Activated CD8-positive, alpha-beta memory T cell treated with anti-CD3 and anti-CD28 coated beads, Interleukin-2, amount 50 U/mL, for 4 hours (primary cell): Measurements from ENCODE around the gene ARVCF.
A peak's percentile ranks its signal among the peaks of the same experiment; 100 is the strongest.

ENCODE experiments used
- DNase-seq: peaks from one replicate; pipeline ENCODE4 v3.0.0-alpha.2; 2020

Gene ARVCF

DNA sequence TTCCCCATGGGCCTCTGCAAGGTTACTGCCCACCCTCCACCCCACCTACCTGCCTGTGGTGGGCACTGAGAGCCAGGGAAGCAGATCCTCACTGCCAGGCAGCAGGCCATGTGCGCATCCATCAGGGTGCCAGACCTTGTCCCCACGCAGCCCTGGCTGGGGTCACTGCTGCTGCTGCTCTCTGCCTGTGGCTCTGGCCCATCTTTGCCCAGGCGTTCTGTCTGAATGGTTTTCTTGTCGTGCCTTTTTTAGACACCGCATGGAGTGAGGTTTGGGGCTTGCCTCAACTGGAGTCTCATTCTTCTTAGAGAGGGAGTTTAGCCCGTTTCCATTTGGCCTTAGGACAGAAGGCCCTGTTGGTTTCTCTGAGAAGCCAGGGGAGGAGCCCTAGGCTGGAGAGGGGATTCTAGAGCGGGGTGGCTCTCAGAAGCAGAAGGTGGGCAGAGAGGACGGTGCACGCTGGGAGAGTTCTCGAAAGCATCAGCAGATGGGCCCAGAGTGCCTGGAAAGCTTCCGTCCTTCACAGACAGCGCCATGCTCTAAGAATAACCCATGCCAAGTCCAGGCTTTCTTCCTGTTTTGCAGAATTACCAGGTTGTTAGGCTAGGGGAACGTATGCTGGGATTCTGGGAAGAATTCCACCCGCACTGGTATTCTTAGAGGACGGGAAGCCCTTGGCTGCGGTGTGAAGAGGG, 12.4 kb upstream of the ARVCF start:
- no peak for DNase-seq

DNA sequence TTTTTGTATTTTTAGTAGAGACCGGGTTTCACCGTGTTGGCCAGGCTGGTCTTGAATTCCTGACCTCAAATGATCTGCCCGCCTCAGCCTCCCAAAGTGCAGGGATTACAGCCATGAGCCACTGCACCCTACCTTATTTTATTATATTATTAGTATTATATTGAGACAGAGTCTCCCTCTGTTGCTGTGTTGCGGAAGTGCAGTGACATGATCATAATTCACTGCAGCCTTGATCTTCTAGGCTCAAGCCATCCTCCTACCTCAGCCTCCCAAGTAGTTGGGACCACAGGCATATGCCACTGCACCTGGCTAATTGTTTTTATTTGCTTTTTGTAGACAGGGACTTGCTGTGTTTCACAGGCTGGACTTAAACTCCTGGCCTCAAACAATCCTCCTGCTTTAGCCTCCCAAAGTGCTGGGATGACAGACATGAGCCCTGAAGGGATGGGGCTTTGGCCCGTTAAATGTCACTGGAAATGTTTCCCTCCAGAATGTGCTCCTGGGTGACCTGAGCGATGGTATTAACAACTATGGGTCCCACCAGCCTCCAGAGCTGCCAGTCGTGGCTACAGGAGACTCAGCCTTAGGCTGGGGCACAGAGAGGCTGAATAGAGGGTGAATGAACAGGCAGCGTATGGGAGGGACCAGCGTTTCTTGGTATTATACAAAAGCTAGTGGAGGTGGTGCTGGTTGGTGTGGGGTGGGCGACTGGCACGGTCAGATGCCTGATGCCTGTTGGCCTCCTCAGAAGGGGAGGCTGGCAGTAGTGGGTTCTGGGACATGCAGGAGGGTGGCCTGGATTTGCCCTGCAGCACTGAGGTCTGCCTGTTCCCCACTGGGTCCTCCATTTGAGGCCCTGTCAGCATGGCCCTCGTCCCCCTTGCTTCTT, 11.6 kb upstream of the ARVCF start:
- DNase-seq, result no peak

DNA sequence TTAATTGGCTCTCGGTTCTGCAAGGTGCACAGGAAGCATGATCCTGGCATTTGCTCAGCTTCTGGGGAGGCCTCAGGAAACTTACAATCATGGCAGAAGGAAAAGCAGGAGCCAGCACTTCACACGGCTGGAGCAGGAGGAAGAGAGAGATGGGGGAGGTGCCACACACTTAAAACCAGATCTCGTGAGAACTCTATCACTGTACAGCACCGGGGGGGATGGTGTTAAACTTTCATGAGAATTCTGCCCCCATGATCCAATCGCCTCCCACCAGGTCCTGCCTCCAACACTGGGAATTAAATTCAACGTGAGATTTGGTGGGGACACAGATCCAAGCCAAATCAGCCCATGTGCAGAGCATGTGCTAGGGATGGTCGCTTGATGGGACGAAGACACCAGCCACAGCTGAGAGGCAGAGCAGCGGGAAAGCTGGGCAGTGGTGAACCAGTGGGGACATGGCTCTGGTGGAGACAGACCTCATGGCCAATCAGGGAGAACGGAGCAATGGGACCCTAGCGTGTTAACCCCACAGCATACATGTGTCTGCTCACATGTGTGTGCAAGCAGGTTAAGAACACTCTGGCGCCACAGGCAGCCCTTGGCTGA, 10.5 kb upstream of the ARVCF start:
- no peak for DNase-seq

DNA sequence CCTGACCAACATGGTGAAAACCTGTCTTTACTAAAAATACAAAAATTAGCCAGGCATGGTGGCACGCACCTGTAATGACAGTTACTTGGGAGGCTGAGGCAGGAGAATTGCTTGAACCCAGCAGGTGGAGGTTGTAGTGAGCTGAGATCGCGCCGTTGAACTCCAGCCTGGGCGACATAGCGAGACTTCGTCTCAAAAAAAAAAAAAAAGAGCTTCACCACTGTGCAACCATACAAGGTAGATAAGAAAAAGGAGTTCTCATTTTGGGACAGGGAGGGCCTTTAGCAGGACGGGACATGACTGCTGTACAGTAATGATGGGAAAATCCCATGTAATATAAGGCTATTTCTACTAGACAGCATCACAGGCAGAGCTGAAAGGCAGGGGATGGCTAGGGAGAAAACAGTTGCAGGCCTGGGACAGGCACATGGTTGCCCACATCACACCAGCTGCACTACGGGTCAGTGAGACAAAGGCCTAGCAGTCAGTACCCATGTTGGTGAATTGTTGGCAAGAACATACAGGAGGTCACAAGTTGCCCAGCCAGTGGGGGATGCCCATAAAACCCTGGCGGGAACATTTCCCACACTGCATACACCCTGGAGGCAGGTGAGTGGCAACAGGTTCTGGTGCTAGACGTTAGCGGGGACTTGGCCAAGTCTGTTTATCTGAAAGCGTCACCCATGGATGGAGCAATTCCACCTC, 9.7 kb upstream of the ARVCF start:
- DNase-seq, result no peak

DNA sequence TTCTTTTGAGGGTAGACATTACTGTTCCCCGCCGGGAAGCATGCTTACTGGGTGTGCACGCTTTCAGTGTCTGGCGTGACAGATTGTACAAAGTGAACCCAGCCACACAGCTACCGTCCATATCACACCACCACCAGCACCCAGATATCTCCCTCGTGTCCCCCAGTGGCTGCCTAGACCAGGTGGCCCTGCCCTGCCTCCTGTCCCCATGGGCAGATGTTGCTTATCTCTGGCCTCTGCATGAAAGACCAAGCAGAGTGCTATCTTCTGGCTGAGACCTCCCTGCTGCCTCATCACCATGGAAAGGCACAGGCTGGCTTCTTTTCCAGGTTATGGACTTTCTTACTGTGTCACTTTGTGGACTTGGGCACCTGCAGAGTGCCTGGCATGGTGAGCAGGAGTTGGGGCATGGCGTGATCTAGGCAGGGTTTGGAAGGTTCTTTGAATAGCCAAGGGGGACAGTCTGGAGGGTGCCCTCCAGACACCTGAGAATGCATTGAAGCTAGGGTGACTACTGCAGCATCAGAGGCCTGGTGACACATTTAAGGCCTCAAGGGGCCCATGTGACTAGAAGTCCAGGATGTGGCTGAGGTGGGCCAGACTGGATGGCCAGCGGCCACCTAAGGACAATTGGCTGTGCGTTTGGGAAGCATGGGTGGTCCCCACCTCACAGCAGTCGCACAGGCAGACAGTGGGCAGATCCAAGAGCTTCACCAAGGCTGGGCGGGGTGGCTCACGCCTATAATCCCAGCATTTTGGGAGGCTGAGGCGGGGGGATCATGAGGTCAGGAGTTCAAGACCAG, 9.0 kb upstream of the ARVCF start:
- no peak for DNase-seq

DNA sequence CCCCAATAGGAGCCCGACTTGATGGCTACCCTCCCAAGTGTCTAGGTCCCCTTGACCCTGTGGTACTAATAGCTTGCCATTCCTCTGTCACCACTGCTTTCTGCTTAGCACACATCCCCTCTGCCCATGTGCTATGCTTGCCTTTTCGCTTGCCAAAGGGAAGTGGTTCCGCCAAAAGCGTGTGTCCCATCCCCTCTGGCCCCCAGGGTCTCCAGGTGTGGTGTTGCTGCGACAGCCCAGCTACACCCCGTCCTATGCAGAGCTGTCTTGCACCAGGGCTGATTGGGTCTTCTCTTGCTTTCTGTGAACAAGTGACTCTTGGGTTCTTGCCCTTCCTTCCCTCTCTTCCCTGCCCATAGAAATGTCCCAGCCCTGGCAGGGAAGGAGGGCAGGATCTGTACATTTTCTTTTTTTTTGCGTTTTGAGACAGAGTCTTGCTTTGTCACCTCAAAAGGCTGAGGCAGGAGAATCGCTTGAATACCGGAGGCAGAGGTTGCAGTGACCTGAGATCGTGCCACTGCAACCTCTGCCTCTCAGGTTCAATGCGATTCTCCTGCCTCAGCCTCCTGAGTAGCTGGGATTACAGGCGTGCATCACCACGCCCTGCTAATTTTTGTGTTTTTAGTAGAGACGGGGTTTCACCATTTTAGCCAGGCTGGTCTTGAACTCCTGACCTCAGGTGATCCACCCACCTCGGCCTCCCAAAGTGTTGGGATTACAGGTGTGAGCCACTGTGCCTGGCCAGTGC, 8.2 kb upstream of the ARVCF start:
- no peak for DNase-seq

DNA sequence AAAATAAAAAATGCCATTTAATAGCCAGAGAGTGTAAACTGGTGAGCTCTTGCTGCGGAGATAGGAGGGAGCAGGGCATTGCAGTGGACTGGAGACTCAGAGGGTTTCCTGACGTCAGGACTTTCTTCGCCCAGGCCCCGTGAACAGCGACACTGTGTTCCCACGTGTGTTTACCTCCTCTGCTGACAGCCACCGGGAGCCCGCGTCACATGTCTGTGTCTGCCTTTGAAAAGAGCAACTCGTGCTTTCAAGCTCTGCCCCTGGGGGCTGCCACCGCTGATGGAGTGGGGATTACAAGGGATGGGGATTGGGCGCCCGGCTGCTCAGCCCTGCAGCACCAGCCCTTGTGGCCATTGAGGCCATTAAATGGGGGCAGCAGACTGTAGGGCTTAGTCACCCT, 7.6 kb upstream of the ARVCF start:
- no peak for DNase-seq

DNA sequence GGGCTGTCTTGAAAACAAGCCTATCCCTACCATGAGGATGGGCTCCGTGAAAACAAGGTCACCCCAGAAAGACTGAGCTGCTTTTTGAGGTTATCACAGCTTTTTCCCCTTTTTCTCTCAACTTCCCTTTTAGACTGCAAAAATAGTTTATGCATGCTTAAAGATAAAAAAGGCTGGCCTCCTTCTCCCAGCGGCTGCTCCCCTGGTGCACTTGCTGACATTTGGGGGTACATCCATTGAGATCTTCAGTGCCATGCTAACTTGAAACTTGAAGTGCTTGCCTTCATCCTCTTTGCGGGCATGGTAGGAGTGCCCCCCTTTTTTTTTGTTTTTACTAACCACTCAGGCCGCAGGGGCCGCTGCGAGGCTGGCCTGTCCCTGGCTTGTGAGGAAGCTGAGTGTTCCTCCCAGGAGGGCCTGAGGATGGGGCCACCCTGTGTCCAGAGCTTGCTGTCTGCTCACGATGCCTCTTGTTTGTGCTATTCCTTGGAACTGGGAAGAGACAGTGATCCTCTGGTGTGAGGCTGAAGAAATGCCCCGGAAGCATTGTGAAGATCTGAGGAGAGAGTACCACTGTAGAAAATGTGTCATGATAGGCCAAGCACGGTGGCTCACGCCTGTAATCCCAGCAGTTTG, 6.5 kb upstream of the ARVCF start:
- no peak for DNase-seq

DNA sequence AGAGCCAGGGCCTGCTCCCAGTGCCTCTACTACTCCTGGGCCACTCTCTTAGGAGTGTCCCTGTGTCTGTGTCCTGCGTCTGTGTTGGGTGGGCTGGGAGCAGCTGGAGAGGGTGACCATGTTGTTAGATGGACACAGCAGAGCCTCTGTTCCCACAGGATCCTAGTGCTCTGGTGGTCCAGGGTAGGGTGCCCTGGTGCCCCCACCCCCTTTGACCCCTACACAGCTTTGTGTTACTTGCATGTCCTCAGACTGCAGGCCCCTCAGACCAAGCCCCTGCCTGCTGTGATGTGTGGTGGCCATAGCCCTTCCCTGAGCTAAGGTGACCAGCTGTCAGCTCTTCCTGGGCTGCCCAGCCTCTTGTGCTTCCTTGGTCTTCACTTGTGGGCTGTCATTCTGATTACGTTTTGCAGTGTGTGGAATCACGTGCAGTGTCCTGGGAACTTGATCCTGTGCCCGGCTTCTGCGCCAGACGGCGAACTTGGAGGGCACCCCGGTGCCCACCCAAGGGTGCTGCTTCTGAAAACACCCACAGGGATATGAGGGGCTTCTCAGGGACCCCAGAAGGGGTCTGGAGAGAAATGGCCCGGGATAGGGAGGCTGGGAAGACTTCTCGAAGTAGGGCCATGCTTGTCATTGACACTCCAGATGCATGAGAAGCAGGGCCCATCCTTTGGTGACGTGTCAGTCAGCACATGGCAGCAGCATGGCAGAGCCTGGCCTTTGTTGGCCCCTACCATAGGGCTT, 5.8 kb upstream of the ARVCF start:
- no peak for DNase-seq

DNA sequence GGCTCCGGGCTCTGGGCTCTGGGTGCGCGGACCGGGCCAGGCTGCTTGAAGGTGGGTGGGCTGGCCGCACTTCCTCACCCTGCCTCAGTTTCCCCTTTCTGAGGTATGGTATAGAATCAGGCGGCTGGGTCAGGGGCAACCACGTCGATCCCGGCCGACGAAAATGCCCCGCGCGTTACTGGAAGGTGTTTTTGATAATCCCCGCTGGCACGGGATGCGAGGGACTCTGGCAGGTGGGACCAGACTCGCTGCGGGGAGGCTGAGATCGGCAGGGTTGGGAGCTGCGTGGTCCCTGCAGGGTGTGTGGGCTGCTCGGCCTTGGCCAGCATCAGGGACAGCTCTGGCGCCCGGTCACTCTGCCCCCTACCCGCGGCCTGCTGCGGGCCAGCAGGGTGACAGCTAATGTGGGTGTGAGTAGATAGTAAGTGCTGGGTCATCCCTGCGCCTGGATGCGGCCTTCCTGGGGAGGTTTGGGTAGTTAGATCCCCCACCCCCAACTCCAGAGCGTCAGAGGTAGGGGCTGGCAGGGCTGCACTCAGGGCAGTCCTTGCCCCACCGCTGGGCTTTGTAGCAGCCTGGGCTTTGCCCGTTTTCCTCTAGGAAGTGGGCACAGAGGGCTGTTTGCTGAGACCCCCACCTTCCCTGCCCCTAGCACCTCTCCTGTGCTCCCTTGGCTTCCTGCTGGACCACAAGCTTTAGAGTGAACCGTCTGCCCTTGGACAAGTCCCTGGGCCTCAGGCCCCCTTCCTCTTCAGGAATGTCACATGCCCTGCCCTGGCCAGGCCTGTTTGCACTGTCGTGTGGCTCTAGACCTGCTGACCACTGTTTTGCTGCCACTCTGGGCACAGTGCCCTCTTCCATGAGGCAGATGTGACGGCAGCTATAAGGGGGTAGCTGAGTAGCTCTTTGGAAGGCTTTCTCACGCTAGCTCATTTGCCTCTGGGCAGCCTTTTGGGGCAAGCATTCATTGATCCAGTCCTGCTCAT, 4.9 kb upstream of the ARVCF start:
- no peak for DNase-seq

DNA sequence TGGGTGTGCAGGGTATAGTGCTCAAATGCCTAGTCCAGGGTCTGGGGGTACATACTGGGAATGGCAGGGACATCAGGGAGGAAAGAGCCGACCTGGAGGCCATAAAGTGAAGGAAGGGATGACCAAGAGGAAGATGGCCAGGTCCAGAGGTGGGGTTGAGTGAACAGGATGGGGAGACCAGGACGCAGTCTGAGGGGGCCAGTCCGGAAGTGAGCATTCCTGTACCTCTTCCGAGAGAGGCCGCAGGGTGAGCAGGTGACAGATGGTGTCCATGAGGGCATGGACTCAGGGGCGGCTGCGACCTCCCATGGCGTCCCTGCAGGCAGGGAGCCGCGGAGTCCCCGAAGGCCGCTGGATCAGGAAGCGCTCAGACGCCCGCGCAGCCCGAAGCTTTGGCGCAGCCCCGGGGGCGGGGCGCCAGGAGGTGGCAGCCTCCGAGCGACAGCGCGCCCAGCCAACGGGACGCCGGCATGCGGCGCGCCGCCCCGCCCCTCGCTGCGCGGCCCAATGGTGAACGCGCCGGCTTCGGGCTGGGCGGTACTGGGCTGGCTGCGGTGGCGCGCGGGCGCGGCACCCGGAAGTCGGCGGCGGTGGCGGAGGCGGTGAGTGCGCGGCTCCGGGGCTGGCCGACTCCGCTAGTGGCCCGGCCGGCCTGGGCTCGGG, 4.0 kb upstream of the ARVCF start, which contains the start of gene TANGO2:
Gene TANGO2 (plus strand): TSS at position 578 of the 663 bp plus-strand sequence. CDS start 15,689 bp downstream, outside the sequence.
- DNase-seq, result peak; percentile 94

DNA sequence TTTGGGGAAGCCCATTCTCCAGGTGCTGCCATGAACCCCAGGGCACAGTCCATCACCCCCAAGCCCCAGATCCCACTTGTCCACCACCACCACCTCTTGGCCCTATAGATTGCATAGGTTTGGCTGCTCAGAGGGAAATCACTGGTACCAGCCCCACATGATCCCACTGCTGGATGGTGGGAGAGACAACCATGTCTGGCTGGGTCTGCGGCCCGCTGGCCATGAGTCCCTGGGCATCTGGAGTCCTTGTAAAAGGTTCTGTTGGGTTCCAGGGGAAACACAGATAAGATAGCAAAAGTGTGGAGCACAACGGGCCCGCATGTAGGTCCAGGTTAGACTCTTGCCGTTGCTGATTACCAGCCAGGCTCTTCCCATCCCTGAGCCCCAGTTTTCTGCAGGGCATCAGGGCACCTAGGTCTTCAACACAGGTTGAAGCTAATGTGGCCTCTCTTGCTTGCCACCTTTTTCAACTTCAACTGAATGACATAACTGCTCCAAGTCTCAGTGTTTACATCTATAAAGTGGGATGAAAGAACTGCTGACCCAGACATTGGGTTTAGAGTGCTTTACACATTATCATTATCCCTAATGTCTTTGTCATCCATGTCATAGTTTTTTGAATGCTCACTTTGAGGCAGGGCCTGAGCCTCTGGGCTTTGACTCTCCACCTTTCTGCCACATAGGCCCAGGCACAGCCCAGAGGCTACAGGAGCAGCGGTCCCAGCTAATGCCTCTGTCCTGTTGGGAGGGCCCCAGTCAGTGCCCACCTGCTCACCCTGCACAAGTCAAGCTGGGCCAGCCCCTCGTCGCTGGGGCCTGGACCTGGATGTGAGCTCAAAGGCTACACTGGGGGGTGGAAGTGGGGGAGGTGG, 3.3 kb upstream of the ARVCF start:
- DNase-seq, result no peak

DNA sequence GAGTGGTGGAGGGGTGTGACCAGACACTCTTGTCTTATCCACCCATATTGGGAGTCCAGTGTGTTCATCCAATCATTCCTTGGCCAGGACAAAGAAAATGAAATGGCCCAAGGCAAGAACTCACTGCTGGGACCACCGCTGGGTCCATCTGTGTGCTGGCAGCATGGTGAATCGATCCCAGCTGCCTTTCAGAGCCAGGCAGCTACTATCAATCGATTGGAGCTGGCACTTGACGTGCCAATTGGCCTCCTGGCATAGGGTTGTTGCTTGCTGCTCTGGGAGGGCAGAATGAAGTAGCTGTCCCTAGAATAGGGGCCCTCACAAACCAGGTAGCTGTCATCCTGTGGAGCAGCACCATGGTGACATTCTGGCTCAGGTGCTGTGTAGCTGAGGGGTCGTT, 1.4 kb upstream of the ARVCF start:
- no peak for DNase-seq

DNA sequence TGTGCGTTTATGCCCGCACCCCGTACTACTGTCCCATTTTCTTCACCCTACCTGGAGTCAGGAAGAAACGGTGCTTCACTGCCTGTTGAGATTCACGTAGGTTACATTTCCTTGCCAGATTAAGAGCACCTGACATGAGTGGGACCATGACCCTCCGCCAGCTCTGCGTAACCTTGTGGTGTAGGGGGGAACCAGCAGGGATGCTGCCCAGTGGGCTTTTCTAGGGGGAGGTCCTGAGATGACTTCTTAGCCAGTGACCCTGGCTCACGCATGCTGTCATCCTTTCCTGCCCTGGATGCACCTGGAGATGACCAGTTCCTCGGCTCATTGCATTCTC, 967 bp upstream of the ARVCF start:
- no peak for DNase-seq

DNA sequence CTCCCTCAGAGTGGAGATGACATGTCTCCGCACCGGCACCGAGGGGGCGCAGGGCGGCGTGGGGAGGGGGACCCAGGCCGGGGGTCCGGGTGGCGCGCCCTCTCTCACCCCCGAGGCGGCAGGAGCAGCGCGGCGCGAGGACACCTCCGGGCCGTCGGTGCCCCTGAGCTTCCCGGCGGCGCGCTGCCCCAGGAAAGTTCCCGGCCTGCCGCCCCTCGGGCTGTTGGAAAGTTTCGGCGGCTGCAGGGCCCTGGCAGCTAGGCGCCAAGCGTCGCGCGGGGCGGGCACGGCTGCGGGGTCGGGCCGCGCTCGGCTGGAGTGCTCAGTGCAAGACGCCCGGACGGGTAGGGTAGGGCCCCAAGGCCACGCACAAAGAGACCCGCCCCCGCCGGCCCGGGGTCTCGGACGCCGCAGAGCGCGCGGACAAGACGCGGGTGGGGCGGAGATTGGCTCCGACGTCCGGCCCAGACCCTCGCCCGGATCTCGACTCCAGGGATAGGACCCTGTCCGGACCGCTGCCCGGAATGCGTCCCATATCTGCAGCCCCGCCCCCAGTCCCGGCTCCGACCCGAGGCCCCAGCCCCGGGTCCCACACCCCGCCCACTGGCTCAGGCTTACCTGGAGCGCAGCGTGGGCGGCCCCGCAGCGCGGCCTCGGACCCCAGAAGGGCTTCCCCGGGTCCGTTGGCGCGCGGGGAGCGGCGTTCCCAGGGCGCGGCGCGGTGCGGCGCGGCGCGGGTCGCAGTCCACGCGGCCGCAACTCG, 471 bp downstream of the ARVCF start:
- DNase-seq, result no peak

DNA sequence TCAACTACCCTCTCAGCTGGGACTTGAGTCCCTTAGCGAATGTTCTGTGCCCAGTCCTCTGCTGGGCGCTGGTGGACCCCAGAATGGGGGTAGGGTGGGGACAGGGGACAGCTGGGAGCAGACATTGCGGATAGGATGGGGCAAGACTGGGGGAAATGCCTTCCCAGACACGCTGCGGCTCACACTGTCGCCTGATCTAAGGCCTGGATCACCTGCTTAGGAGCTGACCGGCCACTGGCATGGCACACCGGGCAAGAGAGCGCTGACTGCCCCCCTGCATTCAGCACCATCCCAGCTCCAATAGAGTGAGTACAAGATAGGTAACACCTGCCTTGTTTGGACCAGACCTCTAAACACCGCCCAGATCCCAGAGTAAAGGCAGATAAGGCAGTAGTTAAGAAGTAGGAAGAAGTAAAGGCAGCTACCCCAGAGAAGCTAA, 1.4 kb downstream of the ARVCF start:
- no peak for DNase-seq
